Heart right ventricle (tissue), 16 donors: ENCODE data around the gene GTF2H1. TPM values are rescaled to one million over a fixed set of nuclear protein-coding genes. Genes with fewer than 3 reads are reported as not detected.

Experiments used
- ATAC-seq, 8 donors: fragments of 200-7000 bp; cut with Tn5 transposase; one replicate each; pipeline ENCODE4 v1.9.1; 2020; ENCODE audit warnings: mild to moderate bottlenecking in 8 of 8, moderate library complexity in 8 of 8, moderate number of reproducible peaks in 1 of 8
- DNase-seq, 2 donors: peaks; one replicate each; pipeline ENCODE4 v3.0.0-alpha.2; 2020
- H3K27ac ChIP-seq, 10 donors: fragments of 200-600 bp; sonication (generic) in 2 of 10; one replicate each; pipeline versions ENCODE4 v1.5.0 to v1.8.0; 2020 to 2022; ENCODE audit warnings: mild to moderate bottlenecking in 3 of 10
- H3K27me3 ChIP-seq, 7 donors: fragments of 200-600 bp; one replicate each; pipeline ENCODE4 v1.8.0; 2021 to 2022; ENCODE audit warnings: mild to moderate bottlenecking in 2 of 7
- H3K36me3 ChIP-seq, 9 donors: fragments of 200-600 bp; sonication (generic) in 1 of 9; one replicate each; pipeline versions ENCODE4 v1.5.0 to v1.8.0; 2020 to 2022; ENCODE audit warnings: mild to moderate bottlenecking in 2 of 9
- H3K4me1 ChIP-seq, 9 donors: fragments of 200-600 bp; sonication (generic) in 1 of 9; one replicate each; pipeline versions ENCODE4 v1.5.0 to v1.8.0; 2020 to 2022; ENCODE audit warnings: mild to moderate bottlenecking in 4 of 9
- H3K4me3 ChIP-seq, 10 donors: fragments of 200-600 bp; sonication (generic) in 2 of 10; one replicate each; pipeline versions ENCODE4 v1.5.0 to v1.8.0; 2020 to 2022; ENCODE audit warnings: mild to moderate bottlenecking in 7 of 10, moderate library complexity in 2 of 10
- H3K9me3 ChIP-seq, 11 donors: fragments of 200-600 bp in 10 of 11; sonication (generic) in 2 of 11; one replicate each; pipeline versions ENCODE4 v1.5.0 to v1.8.0; 2013 to 2022; ENCODE audit warnings: mild to moderate bottlenecking in 2 of 11, control low read depth in 1 of 11, moderate library complexity in 1 of 11
- WGBS, 2 donors: extraction: QIAGEN DNeasy Blood & Tissue Kit; methylation state at CpG; one replicate each; pipeline ENCODE4 v1.1.7; 2013; ENCODE audit warnings: inconsistent platforms in 1 of 2; 5-methylcytosine and 5-hydroxymethylcytosine counted together
- intact Hi-C, 10 donors: fragments of 100-400 bp; cut with DNase I; formaldehyde crosslinking; loops; one replicate each; pipeline versions ENCODE4 v1.11.1 to v1.14.2; 2022
- polyA plus RNA-seq, 2 donors: library from polyadenylated mRNA; stranded (reverse); fragments of 200-250 nt; gene quantifications; one replicate each; pipeline ENCODE4 v1.2.3, GENCODE V29; 2013
- total RNA-seq, 10 donors: library from RNA; stranded (reverse); fragmentation: NEBNext Ultra II Directional in 3 of 10; extraction: Animal tissue kit (Norgen Biotek cat#: 25700) in 3 of 10; gene quantifications; one replicate each; pipeline versions ENCODE4 v1.2.1 to v1.2.4, GENCODE V29; 2021 to 2023
- TF ChIP-seq, protein P1 (sequence below), 9 donors: fragments of 200-600 bp; sonication (generic) in 2 of 9; IDR thresholded peaks; one replicate each; pipeline versions ENCODE4 v1.5.0 to v1.8.0; 2021 to 2022; ENCODE audit warnings: antibody characterized with exemption in 9 of 9, mild to moderate bottlenecking in 5 of 9, moderate library complexity in 1 of 9
- donor health status: Arrhythmogenic right ventricular cardiomyopathy.
- donor health status: ischemic (EF 13 %, LVEDD 7.1; RV severe dilation, severe dysfunction).
- donor health status: healthy with polysubstance abuse.
- donor health status: DM: no; HTN: yes; CAD: no.
- donor health status: DM: no; HTN: no; CAD: no.
- donor health status: ischemic (EF 25% LVEDD 6.9; RV normal size, moderate dysfunction).
- donor health status: ischemic (EF 25% LVEDD 5.7; RV mildly dilated, moderate dysfunction).
- donor health status: healthy.
- donor health status: DM: yes; HTN: yes; CAD: no.
- donor health status: Ischemic cardiomyopathy.
- donor health status: ischemic (EF 35%, LVEDD 5.7; RV mildly dilated, moderate dysfunction).
- donor health status: nonischemic (EF 11% LVEDD 7.7; RV severe dilation, severe dysfunction).
- donor health status: DM: yes; HTN: yes; CAD: no.
- donor health status: PGD.
- donor health status: ischemic (EF 29% LVEDD 5.4; RV normal size, mild dysfunction).
- donor health status: nonischemic (EF 23%, LVEDD 6.1; RV moderate dilation, normal function).

Gene GTF2H1
- total and polyA plus RNA-seq, 12 donors: 14.9 to 27.9 (median 24.3) TPM

DNA sequence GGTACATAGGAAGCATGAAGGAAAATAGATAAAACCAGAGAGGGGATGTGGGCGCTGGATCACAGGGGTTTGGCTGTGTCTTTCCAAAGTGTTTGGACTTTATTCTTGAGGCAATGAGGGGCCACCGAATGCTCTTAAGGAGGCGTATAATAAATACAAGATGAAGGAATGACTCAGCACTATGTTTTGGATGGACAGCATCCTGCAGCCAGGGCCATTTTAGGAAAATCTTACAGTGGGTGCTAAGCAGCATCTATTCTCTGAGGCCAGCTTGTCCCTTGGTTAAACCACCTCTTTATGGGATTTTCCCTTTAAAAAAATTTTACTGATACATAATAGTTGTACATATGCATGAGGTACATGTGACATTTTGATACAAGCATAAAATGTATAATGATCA is 67.7 kb downstream of the GTF2H1 start:
- intact Hi-C loops: loop anchor here in 4 of 10 donors (10.0 kb wide), 2 partner anchors 65 to 135 kb away; partner anchors contain the start of genes TSG101 (in 3 of the 4), GTF2H1 (in 1 of the 4) and HPS5 (in 1 of the 4)
- TF ChIP-seq, protein P1, sequence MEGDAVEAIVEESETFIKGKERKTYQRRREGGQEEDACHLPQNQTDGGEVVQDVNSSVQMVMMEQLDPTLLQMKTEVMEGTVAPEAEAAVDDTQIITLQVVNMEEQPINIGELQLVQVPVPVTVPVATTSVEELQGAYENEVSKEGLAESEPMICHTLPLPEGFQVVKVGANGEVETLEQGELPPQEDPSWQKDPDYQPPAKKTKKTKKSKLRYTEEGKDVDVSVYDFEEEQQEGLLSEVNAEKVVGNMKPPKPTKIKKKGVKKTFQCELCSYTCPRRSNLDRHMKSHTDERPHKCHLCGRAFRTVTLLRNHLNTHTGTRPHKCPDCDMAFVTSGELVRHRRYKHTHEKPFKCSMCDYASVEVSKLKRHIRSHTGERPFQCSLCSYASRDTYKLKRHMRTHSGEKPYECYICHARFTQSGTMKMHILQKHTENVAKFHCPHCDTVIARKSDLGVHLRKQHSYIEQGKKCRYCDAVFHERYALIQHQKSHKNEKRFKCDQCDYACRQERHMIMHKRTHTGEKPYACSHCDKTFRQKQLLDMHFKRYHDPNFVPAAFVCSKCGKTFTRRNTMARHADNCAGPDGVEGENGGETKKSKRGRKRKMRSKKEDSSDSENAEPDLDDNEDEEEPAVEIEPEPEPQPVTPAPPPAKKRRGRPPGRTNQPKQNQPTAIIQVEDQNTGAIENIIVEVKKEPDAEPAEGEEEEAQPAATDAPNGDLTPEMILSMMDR (IDR thresholded peaks at IDR 0.05): no peak
- peaks cover 4 to 27% (median 7%) of the 10 kb centered on the region in 9 donors for H3K4me1 ChIP-seq
- H3K27ac ChIP-seq: no peak overlapping the region
- H3K9me3 ChIP-seq: no peaks in the 10 kb centered on the region
- no peak overlapping the region for H3K4me3 ChIP-seq
- H3K36me3 ChIP-seq: no peaks in the 10 kb centered on the region
- DNase-seq: no peak
- ATAC-seq: no peak
- H3K27me3 ChIP-seq: no peaks in the 10 kb centered on the region
- WGBS, 2 donors: 87 to 91% methylated on average over 3 of the region's 3 CpGs

DNA sequence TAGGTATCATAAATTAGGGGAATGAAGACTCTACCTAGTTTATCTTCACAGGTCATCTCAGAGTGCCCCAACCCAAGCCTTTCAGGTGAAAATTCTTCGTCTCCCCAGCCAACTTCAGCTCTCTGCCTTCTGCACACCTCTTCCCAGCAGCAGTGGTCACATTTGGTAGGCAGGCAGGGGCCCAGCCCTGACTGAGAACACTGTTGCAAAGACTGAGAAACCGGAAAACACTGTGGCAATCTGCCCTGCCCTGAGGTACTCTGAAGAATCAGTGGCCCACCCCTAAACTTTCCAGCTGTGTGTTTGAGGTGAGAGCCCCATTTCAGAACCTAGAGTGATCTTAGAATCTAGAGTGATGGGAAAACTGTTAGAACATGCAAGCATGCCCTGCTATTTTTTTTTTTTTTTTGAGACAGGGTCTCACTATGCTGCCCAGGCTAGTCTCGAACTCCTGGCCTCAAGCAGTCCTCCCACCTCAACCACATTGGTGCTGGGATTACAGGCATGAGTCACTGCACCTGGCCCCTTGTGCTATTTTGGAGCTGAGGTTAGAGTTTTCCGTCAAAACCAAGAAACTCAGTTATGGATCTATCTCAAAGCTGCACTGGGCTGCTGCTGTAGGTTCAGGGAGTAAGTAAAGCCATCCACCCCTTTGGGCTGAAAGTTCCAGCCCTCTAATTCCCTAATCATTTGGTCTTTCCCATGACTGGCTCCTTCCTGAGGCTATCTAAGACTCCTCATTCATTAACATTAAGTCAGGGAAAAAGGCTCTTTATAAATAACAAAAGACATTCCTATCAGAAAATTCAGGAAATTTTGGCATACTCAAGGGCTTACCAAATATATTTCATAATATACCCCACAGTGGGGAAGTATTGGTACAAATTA is 70.3 kb downstream of the GTF2H1 start:
- WGBS, 2 donors: 80 to 94% methylated on average over 4 of the region's 4 CpGs
- H3K36me3 ChIP-seq: peaks cover 0 to 14% (median 3%) of the 10 kb centered on the region in 9 donors
- ATAC-seq (no peak), DNase-seq (no peak)
- intact Hi-C loops: loop anchor here in 4 of 10 donors (10.0 kb wide), 2 partner anchors 68 to 132 kb away; partner anchors contain the start of genes TSG101 (in 3 of the 4), GTF2H1 (in 1 of the 4) and HPS5 (in 1 of the 4)
- no peaks in the 10 kb centered on the region for H3K27me3 ChIP-seq
- TF ChIP-seq, protein P1 (IDR thresholded peaks at IDR 0.05): no peak
- H3K27ac ChIP-seq: peak overlapping the region in 2 of 10 donors; percentile 99 to 100
- peaks cover 4 to 37% (median 14%) of the 10 kb centered on the region in 9 donors for H3K4me1 ChIP-seq
- H3K4me3 ChIP-seq: no peak overlapping the region
- no peaks in the 10 kb centered on the region for H3K9me3 ChIP-seq

DNA sequence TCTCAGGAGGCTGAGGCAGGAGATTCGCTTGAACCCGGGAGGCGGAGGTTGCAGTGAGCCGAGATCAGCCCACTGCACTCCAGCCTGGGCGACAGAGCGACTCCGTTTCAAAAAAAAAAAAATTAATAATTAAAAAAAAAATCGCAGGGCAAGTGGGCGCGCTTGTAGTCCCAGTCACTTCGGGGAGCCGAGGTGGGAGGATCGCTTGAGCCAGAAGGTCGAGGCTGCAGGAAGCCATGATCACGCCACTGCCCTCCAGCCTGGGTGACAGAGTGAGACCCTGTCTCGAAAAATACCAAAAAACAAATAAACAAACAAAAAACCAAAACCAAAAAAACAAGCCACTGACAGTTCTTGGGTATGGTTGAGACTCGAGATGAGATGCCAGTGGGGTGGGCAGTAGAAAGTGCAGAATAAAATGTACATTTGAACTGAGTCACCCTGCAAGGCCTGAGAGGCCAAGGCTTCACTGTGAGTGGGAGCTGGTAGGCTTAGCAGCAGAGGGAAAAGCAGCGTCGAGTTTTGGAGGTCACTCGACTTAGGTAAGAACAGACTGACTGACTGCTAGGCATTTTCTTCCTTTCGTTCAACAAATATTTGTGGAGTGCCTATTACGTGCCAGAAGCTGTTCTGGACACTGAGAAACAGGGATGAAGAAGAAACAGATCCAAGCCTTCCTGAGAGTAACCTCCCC is 71.4 kb downstream of the GTF2H1 start:
- TF ChIP-seq, protein P1 (IDR thresholded peaks at IDR 0.05): no peak
- Histone ChIP-seq H3K4me1 (peaks cover 4 to 44% (median 14%) of the 10 kb centered on the region in 9 donors), H3K27me3 (no peaks in the 10 kb centered on the region), H3K27ac (peak overlapping the region; percentile 88 to 100 (median 98)), H3K9me3 (no peaks in the 10 kb centered on the region), H3K4me3 (peak overlapping the region in 9 of 10 donors; percentile 64 to 99 (median 91)), H3K36me3 (peaks cover 0 to 25% (median 6%) of the 10 kb centered on the region in 9 donors)
- ATAC-seq (peak in 1 of 8 donors; percentile 1), DNase-seq (no peak)
- intact Hi-C loops: loop anchor here in 6 of 10 donors (1.0 to 10.0 kb wide), 4 partner anchors 9 to 131 kb away; partner anchors contain the start of genes GTF2H1 (in 5 of the 6), HPS5 (in 5 of the 6) and TSG101 (in 3 of the 6)
- 78% methylated on average over 22 of the region's 22 CpGs for WGBS, 2 donors
